Colon (tissue), 2 donors: Measurements from ENCODE around the gene TRPM5.

Experiments
- FAIRE-seq: peaks from 2 replicates; lab custom pipeline; 2012; peaks lifted over from hg19 to GRCh38; lab: Jason Lieb, UNC
- donor health status: control.
- donor health status: control.

TRPM5 gene

DNA sequence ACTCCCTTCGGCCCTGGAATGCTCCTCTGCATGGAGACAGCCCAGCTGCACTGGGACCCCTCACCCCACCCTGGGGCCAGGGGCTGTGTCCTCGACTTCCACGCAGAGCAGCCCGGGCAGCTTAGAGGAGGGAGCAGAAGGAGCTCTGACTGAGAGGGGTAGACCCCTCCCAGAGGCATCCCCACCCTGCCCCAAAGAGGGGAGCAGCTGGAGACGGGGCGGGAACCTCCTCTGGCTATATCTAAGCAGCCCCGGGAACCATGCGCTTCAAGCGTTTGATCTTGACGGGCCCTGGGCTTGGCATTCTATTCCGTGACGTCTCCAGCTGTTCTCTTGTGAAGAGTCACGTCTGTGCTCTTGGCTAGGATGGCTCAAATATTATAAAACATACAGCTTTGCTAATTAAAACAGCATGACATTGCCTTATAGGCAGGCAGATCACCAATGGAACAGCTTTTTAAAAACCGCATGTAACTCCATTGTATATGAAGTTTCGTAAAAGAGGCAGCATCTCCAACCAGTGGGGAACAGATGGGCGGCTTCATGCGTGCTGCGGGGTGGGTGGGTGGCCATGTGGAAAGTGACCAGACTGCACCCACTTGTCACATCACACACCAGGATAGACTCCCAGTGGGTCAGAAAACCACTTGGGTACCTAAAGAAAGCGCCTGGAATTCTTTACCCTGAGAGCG, 8.2 kb upstream of the TRPM5 start:
- no peak for FAIRE-seq

DNA sequence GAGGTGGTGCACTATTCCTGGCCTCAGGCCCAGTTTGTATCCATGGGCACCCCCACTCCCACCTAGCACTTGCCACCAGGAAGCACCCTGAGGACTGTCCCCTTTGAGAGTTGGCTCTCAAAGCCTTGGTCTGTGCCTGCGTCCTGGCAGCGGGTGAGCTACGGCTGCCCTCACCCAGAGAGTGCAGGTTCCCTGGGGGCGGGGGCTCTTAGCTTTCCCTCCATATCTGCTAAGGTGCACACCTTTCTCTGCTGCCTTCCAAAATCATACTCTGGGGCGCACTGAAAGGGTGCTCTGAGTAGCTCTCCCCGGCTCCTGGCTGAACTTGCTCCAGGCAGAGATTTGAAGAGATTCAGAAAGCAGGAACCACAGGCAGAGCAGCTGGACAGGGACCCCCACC, 7.6 kb upstream of the TRPM5 start:
- no peak for FAIRE-seq

DNA sequence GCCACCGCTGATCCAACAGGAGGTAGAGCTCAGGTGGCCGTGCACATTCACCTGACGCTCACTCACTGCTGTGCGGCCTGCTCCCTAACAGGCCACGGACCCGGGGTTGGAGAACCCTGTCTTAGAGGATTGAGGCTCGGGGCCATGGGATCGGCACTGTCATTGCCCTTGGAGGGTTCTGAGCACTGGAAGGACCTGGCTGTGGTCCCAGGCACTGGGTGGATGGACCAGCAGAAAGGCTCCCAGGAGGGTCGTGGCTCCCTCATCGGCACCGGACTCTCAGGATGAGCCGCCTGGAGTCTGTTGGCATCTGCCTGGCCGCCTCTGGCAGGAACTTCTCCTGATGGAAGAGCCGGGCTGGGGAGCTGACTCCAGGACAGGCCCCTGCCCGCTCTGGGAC, 7.0 kb upstream of the TRPM5 start:
- no peak for FAIRE-seq

DNA sequence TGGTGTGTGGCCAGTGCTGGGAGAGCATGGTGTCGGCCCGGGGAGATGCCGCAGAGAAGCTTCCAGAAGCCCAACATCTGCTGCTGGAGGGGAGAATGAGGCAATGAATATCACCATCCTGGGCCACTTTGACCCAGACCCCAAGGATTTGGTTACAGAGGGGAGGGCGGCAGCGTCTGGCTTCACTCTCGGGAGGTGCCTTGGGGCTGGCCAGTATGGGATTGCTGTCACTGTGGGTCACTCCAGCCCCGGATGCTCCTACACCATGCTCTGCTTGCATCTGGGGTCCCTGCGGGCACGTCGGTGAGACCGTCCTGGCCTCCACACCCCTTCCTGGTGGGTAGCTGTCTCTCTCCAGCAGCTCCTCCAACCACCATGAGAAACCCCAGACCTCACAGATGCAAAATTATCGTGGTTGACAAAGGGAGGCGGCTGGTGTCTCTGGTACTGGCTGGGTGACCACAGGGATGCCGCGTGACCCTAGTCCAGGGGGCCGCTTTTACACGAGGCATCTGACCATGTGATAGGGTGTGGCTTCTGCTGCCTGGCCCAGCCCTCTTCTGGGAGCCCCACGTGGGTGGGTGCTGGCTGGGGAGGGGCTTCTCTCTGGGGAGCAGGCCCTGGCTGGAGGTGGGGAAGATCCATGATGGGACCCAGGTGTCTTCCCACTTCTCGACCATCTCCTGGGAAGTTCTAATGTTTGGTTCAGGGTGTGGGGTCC, 6.2 kb upstream of the TRPM5 start:
- no peak for FAIRE-seq

DNA sequence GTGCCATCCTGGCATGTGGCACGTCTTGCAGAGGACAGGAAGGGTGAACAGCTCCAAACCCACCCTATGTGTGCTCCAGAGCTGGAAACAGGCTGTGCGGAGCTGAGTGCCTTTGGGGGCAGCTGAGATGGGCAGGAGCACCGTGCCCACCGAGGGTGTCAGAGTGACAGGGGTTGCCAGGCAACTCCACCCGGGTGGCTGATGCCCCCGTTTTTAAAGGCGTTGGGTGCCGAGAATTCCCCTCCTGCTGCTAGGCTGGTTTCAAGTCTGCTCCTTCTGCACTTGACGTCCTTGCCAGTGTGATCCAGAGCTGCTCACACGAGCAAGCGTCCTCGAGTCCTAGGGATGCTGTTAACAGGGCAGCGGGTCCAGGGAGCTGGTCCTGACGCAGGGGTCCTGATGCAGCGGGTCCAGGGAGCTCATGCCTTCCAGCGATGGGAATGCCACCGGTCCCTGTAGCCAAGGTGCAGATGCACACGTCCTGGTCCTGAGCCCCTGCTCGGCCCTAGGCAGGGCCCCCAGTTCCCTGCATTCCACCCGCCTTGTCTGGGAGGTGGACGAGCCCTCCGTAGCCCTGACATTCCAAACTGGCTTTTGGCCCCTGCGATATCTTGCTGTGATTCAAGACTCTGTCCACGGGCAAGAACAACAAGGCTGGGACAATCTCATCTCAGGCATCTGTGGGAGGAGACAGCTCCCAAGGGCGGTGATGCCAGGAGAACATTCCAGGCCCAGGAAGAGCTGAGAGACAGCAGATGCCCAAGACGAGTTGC, 5.4 kb upstream of the TRPM5 start:
- FAIRE-seq: no peak

DNA sequence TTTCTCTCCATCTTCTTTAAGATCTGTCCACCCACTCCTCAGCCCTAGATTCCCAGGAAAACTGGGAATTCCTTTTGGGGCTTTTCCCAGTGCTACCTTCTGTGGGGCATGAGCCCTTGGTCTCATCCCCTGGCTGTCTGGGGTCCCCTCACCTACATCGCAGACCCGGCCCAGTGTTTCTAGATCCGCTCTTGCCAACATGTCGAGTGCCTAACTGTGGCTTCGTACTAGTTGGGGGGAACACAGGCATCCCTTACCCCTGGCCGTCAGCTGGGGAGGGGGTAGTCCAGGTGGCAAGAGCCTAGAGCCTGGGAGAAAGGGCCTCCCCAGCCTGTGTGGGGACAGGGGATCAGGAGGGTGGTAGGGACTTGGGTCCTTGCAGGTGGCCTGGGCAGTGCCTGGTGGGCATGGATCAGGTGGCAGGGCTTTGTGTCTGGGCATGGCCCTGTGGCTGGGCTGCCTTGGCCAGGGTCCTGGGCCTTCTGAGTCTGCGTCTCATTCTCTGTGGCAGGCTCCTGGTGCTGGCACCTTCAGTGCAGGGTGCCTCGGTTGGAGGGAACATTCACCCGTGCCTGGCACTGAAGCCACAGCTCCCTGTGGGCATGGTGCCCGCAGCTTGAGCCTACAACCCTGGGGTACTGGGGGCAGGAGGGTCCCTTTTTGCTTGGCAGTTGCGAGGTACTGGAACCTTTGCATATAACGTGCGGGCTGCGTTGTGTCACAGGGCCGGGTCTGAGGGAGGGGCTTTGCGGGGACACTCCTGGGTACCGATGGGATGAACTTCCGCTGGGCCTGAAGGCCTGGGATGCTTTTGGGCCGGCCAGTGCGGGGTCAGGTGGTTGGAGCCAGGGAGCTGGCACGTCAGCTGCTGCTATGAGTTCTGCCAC, 4.6 kb upstream of the TRPM5 start:
- no peak for FAIRE-seq

DNA sequence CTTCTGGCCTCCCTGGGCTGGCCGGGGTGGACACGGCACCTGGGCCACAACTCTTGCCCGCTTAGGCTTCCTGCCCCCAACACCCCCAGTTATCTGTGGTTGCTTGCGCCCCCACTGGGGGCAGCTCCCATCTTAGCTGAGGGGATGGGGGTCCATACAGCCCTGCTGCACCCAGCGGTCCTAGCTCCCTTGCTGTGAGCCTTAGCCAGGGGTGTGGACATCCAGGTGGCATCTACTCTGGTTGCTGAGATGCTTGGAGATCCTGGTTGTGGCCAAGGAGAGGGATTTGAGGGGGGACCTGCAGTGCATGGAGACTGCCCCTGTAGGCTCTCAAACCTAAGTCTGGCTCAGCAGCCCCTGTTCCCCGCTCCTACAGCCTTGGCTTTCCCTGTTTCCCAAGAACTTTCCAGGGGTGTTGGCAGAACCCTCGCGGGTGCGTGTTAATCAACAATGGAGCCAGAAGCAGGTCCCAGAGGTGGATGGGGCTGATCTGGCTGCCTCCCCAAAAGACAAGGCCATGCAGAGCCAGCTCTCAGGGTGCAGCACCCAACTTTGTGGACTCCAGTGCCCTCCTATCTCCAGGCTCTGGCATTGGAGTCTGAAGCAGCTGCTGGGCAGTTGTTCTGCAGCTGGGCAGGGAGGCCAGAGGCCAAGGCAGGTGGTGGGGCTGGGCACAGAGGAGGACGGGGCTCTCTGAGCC, 3.8 kb upstream of the TRPM5 start:
- no peak for FAIRE-seq

DNA sequence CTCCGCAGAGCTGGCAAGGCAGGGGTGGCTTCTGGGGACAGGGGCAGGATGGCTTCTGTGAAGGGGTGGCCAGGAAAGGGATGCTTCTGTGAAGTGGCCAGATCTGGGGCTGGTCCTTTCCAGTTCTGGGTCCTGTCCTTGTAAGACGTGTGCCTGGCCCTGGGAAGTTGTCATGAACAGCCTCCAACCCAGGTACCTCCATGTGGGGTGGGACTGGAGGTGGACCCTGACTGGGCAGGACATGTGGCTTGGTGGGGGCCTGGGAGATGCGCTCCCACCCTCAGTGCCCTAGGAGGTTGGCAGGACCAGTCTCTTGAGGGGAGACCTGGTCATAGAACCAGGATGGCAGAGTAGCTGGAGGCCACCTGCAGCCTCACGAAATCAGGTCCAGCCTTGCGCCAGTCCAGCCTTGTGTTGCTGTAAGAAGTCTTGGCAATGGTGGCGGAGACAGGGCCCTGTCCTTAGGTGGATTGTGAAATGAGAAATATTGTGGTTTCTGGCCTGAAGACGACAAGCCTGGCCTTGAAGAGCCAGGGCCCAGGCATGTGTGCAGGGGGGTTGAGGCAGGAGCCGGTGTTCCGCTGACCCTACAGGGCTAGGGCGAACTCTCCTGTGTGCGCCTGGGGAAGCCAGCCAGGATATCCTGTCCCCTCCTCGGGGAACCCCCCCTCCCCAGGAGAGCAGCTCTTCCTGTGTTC, 3.1 kb upstream of the TRPM5 start:
- no peak for FAIRE-seq

DNA sequence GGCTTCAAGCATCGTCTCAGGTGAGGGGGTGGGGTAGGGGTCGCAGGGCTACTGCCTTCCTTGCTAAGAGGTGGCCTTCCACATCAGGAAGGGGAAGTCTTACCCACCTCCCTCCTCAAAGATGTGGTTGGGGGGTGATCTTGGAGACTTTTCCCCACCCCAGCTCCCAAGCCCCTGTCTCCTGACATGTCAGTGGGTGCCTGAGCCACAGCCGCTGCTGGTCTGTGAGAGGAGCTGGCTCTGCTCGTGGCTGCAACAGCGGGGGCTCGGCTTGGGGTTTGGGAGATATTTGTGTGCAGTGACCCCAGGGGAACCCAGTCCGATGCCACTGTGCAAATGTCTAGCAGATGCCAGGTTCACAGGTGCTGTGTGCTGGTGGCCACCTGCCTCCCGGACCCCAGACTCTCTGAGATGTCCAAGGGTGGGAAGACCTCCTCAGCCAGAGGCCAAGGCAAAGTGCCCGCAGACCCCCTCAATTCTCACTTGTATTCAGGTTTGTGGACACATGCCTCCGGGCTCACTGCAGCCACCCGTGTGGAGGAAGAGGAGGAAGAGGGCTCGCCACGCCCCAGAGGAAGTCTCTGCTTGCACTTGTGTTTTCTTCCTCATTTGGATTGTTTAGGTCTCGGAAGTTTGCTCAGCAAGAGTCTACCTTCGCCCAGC, 2.4 kb upstream of the TRPM5 start:
- no peak for FAIRE-seq

DNA sequence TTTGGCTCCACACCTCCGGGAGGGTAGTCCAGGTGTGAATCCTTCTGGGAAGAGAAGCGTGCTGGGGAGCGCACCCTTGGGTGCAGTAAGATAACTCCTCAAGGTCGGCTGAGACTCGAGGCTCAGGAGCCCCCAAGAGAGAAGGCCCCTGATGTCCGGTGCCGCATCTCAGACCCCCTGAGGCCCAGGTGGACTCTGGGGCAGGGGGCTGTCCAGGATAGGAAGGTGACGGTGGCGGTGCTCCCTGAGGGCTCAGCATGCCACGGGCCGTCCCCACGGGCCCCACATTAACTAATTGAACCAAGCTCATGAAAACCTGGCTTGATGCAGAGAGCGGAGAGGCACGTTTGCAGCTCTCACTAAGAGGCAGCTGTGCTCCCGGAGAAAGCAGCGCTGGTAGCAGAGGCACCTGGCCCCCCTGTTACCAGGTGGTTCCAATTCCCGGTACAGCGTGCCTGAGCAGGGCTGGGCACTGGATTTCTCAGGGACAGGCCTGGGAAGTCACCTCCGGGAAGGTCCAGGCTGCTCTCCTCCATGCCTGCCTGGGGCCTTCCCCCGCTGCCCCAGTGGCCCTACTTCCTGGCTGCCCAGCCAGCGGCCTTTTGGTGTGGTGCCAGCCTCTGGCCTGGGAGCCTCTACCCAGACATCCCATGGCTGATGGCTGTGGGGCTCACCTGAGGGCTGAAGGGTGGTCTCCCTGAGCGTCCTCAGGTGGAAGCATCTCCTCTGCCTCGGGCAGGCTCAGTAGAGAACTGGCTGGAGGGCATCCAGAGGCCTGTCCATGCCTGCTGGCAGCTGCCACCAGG, 1.6 kb upstream of the TRPM5 start:
- no peak for FAIRE-seq

DNA sequence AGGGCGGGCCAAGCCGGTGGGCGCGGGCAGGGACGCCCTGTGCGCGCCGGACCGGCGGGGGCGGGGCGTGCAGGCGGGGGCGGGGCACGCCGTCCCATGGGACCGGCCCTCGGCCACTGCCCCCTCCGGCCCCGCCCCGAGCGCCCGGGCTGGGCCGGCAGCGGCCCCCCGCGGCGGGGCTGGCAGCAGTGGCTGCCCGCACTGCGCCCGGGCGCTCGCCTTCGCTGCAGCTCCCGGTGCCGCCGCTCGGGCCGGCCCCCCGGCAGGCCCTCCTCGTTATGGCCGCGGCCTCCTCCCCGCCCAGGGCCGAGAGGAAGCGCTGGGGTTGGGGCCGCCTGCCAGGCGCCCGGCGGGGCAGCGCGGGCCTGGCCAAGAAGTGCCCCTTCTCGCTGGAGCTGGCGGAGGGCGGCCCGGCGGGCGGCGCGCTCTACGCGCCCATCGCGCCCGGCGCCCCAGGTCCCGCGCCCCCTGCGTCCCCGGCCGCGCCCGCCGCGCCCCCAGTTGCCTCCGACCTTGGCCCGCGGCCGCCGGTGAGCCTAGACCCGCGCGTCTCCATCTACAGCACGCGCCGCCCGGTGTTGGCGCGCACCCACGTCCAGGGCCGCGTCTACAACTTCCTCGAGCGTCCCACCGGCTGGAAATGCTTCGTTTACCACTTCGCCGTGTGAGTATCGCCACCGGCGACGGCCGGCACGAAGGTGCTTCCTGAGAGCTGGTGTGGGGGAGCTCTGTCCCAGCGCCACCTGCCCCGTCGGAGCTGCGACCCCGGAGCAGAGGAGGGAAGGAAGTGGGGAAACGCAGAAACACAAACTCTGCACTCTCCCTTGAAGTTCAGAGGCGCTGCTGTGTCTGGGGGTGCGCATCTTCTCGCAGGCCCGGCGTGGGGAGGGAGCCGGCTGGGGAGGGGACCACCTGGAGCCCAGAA, 769 bp upstream of the TRPM5 start, which contains the start of gene KCNQ1:
Gene KCNQ1 (plus strand): TSS at position 188 of the 925 bp plus-strand sequence. CDS start 91 bp downstream, at position 279.
- FAIRE-seq: no peak

DNA sequence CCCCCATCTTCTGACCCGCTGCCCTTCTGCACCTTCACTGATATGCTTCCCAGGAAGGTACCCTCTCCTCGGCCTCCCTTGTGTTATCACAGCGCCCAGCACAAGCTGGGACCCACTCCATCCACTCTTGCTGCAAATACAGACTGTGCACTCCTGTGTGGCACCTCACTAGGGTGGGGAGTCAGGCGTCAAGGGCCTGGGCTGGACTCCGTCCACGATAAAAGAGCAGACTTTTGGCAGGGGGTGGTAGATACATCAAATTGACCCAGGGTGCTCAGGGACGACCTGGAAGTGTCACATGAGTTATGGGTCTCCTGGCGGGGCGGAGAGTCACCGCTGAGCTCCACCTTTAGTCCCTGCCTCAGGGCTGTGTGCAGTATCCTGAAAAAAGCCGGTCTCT, 908 bp downstream of the TRPM5 start:
- FAIRE-seq: no peak

DNA sequence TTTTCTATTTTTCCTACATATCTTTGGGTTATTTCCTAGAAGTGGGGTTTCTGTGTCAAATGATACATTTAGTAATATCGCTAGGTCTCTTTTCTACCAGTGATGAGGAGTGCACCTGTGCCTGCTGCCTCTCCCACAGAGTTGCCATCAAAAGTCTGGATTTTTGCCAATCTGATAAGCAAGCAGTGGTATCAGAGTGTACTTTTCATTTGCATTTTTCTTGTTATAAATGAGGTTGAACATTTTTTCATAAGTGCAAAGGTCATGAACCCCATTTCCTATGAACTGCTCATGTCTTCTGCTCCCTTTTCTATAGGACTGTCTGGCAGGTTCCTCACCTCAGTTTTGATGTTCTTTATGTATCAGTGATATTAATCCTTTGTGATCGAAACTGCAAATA, 1.7 kb downstream of the TRPM5 start:
- FAIRE-seq: no peak

DNA sequence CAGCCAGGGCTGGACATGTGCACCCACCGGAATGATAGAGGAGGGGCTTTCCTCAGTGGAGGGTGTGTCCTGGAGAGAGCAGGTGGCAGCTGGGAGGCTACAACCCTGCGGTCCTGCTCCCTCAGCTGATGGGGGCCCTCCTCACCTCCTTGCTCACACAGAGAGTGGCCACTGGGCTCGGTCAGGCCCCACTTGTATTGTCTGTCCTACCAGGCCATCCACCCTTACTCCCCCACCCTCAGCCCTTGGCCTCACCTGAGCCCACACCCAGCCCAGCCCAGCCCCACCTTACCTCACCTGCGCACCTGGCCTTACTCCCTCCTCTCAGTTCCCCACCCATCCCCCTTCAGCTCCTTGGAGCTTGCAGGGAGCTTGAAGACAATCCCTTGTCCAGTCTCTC, 3.1 kb downstream of the TRPM5 start:
- no peak for FAIRE-seq

DNA sequence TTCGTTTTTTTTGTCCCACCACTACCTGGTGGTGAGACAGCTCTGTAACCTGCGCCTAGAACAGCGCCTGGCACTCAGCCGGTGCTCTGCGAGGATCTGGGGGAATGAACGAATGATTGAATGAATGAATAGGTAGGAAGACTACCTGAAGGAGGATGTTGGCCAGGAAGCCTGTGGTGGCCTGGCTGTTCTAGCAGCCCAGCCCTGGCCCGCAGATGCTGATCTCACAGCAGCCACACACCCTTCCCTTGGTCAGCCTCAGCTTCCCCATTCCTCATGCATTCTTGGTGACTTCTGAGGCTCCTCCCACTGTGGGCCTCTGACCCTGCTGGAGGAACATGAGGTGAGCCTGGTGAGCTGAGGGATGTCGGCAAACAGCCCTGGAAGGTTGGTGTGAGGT, 3.7 kb downstream of the TRPM5 start:
- FAIRE-seq: no peak

DNA sequence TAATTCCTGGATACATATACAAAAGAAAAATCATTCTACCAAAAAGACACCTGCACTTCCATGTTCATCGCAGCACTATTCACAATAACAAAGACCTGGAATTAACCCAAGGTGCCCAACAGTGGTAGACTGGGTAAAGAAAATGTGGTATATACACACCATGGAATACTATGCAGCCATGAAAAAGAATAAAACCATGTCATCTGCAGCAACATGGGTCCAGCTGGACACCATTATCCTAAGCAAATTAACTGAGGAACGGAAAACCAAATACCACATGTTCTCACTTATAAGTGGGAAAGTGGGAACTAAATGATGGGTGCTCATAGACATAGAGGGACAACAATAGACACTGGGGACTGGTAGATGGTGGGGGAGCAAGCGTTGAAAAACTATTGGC, 4.5 kb downstream of the TRPM5 start:
- no peak for FAIRE-seq

DNA sequence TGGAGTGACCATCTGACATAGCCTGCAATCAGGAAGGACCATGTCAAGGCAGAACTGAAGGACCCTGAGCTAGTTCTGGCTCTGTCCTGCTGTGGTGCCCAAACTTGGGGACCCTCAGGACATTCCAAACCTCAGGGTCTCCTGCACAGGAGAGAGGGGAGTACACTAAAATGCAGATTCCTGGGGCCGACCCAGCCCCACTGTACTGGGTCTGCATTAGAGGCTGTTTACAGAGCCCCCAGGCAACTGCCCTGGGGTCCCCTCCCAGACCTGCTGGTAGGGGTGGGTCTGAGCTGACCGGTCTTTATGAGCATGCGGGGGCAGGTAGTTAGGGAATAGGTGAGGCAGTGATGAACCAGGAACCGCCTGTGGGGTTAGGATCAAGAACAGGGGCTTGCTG, 6.8 kb downstream of the TRPM5 start:
- no peak for FAIRE-seq

DNA sequence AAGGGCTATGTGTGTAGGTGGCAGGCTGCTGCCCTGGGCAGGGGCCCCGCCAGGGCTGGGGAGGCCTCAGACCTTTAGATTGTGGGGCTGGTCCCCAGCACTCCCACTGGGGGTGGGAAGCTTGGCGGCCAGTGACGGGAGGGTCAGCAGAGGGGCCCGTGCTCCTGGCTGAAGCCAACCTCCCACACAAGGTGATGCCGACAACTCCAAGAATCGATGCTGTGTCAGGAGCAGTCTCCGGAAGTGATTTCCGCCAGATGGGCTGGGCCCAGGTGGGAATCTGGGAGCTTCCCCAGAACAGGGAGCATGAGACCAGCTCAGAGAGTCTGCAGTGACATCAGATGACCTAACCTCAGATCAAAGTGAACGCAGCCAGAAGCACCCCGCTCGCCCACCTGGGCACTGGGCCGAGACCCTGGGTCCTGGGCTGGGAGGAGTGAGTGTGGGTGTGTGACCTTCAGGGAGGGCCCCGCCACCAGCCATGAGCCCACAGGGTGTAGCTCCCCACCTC, 7.7 kb downstream of the TRPM5 start:
- no peak for FAIRE-seq
